Uterus (tissue), 2 donors: Measurements from ENCODE around the gene ATP10A.

ENCODE experiments used
- CTCF ChIP-seq, 4 experiments: fragments of 200-600 bp in 2 of 4; fragments of 450-650 bp in 2 of 4; sonication (generic) in 2 of 4; IDR thresholded peaks; one replicate each; pipeline ENCODE4 v1.5.1; 2016 to 2019; ENCODE audit warnings: antibody characterized with exemption in 4 of 4, mild to moderate bottlenecking in 2 of 4, moderate library complexity in 1 of 4
- POLR2A ChIP-seq, 2 donors: fragments of 450-650 bp; IDR thresholded peaks; one replicate each; pipeline ENCODE4 v1.6.1; 2016; ENCODE audit warnings: antibody characterized with exemption in 2 of 2, mild to moderate bottlenecking in 1 of 2, moderate library complexity in 1 of 2

- TF ChIP-seq CTCF (IDR thresholded peaks at IDR 0.05): no peak
- TF ChIP-seq POLR2A (IDR thresholded peaks at IDR 0.05): no peak
These were observed 13.8 kb downstream of the ATP10A start for GRCh38 chr15:25849157-25849921.
